ENCODE results near the gene PRDM15. TPM values are rescaled to one million over a fixed set of nuclear protein-coding genes. Genes with fewer than 3 reads are reported as not detected.

PRDM15 gene
- 4.5 and 7.6 TPM in 2 replicates for polyA plus RNA-seq (2011; rRNA removed)
- polyA minus RNA-seq (2011; rRNA and poly(A)+ RNA removed), result 7.1 and 7.4 TPM in 2 replicates

GRCh38 chr21:41879190-41879998 is at the start of gene PRDM15:
Gene PRDM15 (minus strand): TSS chr21:41879344. CDS start chr21:41860363, 18,981 bp downstream.
- no peak for TF ChIP-seq CTCF (IDR thresholded peaks at IDR 0.05; ENCODE audit: insufficient read depth, low read depth, low read length)
- H3K36me3 ChIP-seq (ENCODE audit: control insufficient read depth, insufficient read depth, low read length), result no peaks in the 10 kb centered on the region; the same call in 1 of the 2 replicates
- H3K4me3 ChIP-seq (ENCODE audit: low read depth, low read length), result peak within 1 kb of the TSS; percentile 85
- CTCF ChIA-PET, result interaction anchor here (0.9 to 1.6 kb wide), 3 partner anchors 19 to 264 kb away, joined by 3 to 5 read pairs (median 4); no protein-coding TSS in a partner anchor
- POLR2A ChIA-PET, result no interaction called here
- DNase-seq (ENCODE audit: low read depth), result no peak
- H3K27me3 ChIP-seq (ENCODE audit: control insufficient read depth, insufficient read depth, low read length), result no peaks in the 10 kb centered on the region

DNA sequence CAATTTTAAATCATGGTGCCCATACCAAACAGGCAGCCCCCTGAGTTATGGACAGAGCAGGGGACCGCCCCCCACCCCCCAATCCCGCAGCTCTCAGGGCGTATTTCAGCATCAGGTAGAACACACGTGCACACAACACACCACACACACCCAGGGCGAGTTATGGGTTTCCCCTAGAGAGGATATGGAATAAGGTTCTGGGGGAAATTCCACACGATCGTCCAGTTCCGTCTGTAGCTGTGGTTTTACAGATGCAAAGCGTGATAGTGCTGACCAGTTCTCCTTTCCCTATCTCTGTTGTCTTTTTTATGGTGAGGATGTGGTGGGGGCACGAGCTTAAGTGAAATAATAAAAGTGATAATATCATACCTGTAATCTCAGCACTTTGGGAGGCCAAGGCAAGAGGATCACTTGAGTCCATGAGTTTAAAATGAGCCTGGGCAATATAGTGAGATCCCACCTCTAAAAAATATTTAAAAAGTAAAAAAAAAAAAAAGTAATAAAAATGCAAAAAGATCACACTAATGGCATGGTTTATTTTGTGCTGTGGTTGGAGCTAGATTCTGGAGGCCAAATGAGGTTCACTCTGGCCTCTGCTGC is 49.6 kb upstream of the PRDM15 start:
- Histone ChIP-seq H3K27me3 (ENCODE audit: control insufficient read depth, insufficient read depth, low read length) (no peaks in the 10 kb centered on the region), H3K36me3 (ENCODE audit: control insufficient read depth, insufficient read depth, low read length) (peaks cover 2% of the 10 kb centered on the region; the same call in 1 of the 2 replicates), H3K4me3 (ENCODE audit: low read depth, low read length) (no peak overlapping the region)
- TF ChIP-seq CTCF (IDR thresholded peaks at IDR 0.05; ENCODE audit: insufficient read depth, low read depth, low read length), result no peak
- ChIA-PET POLR2A (no interaction called here), CTCF (interaction anchor here (0.7 kb wide), 1 partner anchor 179 kb away, joined by 3 read pairs; no protein-coding TSS in a partner anchor)
- DNase-seq (ENCODE audit: low read depth), result no peak

DNA sequence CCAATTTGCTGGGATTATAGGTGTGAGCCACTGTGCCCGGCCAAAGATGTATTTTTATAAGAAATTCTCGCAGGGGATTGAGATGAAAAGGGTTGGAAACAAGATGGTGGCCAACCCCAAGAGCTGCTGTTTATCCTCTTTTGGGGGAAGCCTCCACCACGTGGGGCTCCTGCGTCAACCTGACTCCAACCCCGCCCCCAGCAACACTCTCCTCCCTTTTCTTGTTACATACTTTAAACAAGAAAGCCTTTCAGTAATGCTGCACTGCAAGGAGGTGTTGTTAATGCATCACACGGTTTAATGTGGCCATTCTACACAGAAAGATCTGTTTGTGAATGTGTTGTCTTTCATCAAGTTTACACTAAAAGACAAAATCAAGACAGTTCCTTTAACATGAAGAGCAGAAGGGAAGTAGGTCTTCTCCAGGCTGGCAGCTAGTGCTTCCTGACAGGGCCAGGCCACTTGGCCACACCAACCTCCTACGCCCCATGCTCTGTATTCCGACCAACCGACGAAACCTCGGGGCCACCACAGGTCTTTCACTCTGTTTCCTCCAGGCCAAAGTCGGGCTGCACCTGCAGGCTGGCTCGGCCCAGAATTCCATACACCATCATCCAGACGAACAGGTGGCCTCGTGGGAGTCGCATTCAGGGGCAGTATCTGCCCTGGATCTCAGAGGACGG is 48.7 kb upstream of the PRDM15 start:
- Histone ChIP-seq H3K36me3 (ENCODE audit: control insufficient read depth, insufficient read depth, low read length) (peaks cover 2% of the 10 kb centered on the region; the same call in 1 of the 2 replicates), H3K27me3 (ENCODE audit: control insufficient read depth, insufficient read depth, low read length) (no peaks in the 10 kb centered on the region), H3K4me3 (ENCODE audit: low read depth, low read length) (no peak overlapping the region)
- ChIA-PET POLR2A (no interaction called here), CTCF (interaction anchor here (0.7 kb wide), 1 partner anchor 16 kb away, joined by 3 read pairs; no protein-coding TSS in a partner anchor)
- no peak for TF ChIP-seq CTCF (IDR thresholded peaks at IDR 0.05; ENCODE audit: insufficient read depth, low read depth, low read length)
- no peak for DNase-seq (ENCODE audit: low read depth)

GRCh38 chr21:41926807-41927171 is 47.6 kb upstream of the PRDM15 start:
- ChIA-PET CTCF (interaction anchor here (1.3 kb wide), 1 partner anchor 190 kb away, joined by 3 read pairs; no protein-coding TSS in a partner anchor), POLR2A (interaction anchor here (0.5 kb wide), 1 partner anchor 120 kb away, joined by 3 read pairs; no protein-coding TSS in a partner anchor)
- TF ChIP-seq CTCF (IDR thresholded peaks at IDR 0.05; ENCODE audit: insufficient read depth, low read depth, low read length), result no peak
- Histone ChIP-seq H3K4me3 (ENCODE audit: low read depth, low read length) (no peak overlapping the region), H3K36me3 (ENCODE audit: control insufficient read depth, insufficient read depth, low read length) (peaks cover 2% of the 10 kb centered on the region; the same call in 1 of the 2 replicates), H3K27me3 (ENCODE audit: control insufficient read depth, insufficient read depth, low read length) (no peaks in the 10 kb centered on the region)
- DNase-seq (ENCODE audit: low read depth), result no peak
